LoVo (cell line): Measurements from ENCODE around the gene TVP23C.
"Not testable (repeated sequence)": the region's sequence is repeated elsewhere in the genome, so short reads cannot be mapped to it uniquely, and the experiment has no call there.

Source experiments
- DNase-seq: peaks from one replicate; pipeline ENCODE4 v3.0.0-alpha.2; 2016; ENCODE audit warnings: low spot score

TVP23C gene

GRCh38 chr17:15563375-15563857 lies at the start of gene TVP23C:
TSS of gene TVP23C (minus strand) at chr17:15563483. CDS start at chr17:15563448, 35 bp downstream.
- DNase-seq: peak; percentile 76

GRCh38 chr17:15592960-15593359 lies 29.7 kb upstream of the TVP23C start:
- not testable (repeated sequence) for DNase-seq

- not testable (repeated sequence) for DNase-seq
These were observed 28.7 kb upstream of the TVP23C start for GRCh38 chr17:15591986-15592385.

GRCh38 chr17:15590844-15591243 lies 27.6 kb upstream of the TVP23C start:
- not testable (repeated sequence) for DNase-seq

GRCh38 chr17:15589544-15590536 lies 26.6 kb upstream of the TVP23C start:
- not testable (repeated sequence) for DNase-seq

GRCh38 chr17:15588017-15588416 lies 24.7 kb upstream of the TVP23C start:
- not testable (repeated sequence) for DNase-seq

- not testable (repeated sequence) for DNase-seq
These were observed 20.0 kb upstream of the TVP23C start for GRCh38 chr17:15583313-15583712.

GRCh38 chr17:15581462-15581861 lies 18.2 kb upstream of the TVP23C start:
- DNase-seq: not testable (repeated sequence)

GRCh38 chr17:15576848-15577247 lies 13.6 kb upstream of the TVP23C start:
- not testable (repeated sequence) for DNase-seq

GRCh38 chr17:15574660-15575059 lies 11.4 kb upstream of the TVP23C start:
- not testable (repeated sequence) for DNase-seq

GRCh38 chr17:15573870-15574269 lies 10.6 kb upstream of the TVP23C start:
- DNase-seq: not testable (repeated sequence)

- not testable (repeated sequence) for DNase-seq
These were observed 489 bp downstream of the TVP23C start for GRCh38 chr17:15562613-15563374.

- not testable (repeated sequence) for DNase-seq
These were observed 1.8 kb downstream of the TVP23C start for GRCh38 chr17:15561439-15561838.

- not testable (repeated sequence) for DNase-seq
These were observed 4.7 kb downstream of the TVP23C start for GRCh38 chr17:15558403-15559105.

GRCh38 chr17:15557334-15557832 lies 5.9 kb downstream of the TVP23C start:
- not testable (repeated sequence) for DNase-seq

- not testable (repeated sequence) for DNase-seq
These were observed 10.4 kb downstream of the TVP23C start for GRCh38 chr17:15552932-15553331.

- not testable (repeated sequence) for DNase-seq
These were observed 13.7 kb downstream of the TVP23C start for GRCh38 chr17:15549552-15549951.

- DNase-seq: not testable (repeated sequence)
These were observed 16.7 kb downstream of the TVP23C start for GRCh38 chr17:15546604-15547003.

- DNase-seq: not testable (repeated sequence)
These were observed 22.7 kb downstream of the TVP23C start for GRCh38 chr17:15540371-15541219.

- DNase-seq: not testable (repeated sequence)
These were observed 30.2 kb downstream of the TVP23C start for GRCh38 chr17:15533122-15533521.
